ENCODE results near the gene RNASEL.

The RNASEL gene, protein sequence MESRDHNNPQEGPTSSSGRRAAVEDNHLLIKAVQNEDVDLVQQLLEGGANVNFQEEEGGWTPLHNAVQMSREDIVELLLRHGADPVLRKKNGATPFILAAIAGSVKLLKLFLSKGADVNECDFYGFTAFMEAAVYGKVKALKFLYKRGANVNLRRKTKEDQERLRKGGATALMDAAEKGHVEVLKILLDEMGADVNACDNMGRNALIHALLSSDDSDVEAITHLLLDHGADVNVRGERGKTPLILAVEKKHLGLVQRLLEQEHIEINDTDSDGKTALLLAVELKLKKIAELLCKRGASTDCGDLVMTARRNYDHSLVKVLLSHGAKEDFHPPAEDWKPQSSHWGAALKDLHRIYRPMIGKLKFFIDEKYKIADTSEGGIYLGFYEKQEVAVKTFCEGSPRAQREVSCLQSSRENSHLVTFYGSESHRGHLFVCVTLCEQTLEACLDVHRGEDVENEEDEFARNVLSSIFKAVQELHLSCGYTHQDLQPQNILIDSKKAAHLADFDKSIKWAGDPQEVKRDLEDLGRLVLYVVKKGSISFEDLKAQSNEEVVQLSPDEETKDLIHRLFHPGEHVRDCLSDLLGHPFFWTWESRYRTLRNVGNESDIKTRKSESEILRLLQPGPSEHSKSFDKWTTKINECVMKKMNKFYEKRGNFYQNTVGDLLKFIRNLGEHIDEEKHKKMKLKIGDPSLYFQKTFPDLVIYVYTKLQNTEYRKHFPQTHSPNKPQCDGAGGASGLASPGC

DNA sequence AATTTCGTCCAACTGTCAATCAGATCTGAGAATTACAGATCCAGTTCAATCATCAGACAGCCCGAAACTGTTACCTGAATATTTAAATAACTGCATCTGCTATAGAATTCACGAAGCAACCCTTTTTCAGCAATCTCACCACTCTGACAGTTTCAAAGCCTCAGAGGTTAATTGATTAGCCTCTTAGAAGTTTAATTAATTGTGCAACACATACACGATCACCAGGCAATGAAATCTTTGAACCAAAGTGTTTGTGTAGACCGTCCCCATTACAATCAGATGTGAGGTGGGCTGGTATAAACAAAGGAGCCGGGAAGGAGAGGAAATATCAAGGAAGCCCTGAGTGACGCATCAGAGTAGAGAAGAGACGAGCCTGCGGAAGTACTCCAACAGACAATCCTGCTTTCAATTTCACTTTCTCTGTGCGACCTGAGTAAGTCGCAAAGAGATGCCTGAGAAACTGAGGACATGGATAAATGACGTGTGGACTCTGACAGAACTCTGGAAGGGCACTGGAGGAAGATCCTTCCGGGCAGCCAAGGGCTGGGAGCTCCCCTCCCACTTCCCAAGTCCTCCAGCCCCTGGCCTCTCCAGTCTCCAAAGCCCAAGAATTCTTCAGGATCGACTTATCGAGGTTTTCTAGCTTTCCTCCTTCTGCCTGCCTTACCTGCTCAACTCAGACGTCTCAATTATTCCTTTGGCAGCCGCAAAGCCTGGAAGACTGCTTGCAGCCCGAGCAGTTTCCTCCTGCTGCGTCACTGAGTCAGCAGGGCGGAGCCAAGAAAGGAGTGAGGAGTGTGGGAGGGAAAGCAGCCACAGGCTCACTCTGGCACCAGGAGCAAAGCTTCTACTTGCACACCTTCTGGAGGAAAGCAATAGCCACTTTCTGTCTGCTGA, at the start of gene RNASEL:
Gene RNASEL, minus strand, starts transcription at position 757 of the 897 bp plus-strand sequence. CDS start 2,450 bp downstream, outside the sequence.
- peak; percentile 75 for DNase-seq (ENCODE audit: low read depth, low spot score)

DNA sequence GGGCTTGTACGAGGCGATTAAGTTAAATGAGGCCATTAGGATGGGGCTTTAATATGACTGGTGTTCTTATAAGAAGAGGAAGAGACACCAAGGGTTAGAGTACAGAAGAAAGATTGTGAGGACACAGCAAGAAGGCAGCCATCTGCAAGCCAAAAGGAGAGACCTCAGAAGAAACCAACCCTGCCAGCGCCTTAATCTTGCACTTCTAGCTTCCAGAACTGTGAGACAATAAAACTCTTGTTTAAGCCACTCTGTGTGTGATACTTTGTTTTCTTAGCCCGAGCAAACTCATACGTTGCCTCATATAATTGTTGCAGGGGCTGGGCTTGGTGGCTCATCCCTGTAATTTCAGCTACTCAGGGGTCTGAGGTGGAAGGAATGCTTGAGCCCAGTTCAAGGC, 48.7 kb upstream of the RNASEL start:
- DNase-seq (ENCODE audit: low read depth, low spot score): no peak
- TF ChIP-seq, protein P1, sequence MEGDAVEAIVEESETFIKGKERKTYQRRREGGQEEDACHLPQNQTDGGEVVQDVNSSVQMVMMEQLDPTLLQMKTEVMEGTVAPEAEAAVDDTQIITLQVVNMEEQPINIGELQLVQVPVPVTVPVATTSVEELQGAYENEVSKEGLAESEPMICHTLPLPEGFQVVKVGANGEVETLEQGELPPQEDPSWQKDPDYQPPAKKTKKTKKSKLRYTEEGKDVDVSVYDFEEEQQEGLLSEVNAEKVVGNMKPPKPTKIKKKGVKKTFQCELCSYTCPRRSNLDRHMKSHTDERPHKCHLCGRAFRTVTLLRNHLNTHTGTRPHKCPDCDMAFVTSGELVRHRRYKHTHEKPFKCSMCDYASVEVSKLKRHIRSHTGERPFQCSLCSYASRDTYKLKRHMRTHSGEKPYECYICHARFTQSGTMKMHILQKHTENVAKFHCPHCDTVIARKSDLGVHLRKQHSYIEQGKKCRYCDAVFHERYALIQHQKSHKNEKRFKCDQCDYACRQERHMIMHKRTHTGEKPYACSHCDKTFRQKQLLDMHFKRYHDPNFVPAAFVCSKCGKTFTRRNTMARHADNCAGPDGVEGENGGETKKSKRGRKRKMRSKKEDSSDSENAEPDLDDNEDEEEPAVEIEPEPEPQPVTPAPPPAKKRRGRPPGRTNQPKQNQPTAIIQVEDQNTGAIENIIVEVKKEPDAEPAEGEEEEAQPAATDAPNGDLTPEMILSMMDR (IDR thresholded peaks at IDR 0.05; ENCODE audit: low read depth, low read length): no peak
- in situ Hi-C loops (cut with HindIII; ENCODE audit: low sequenced_read_pairs): no loop called here
- no peak overlapping the region for H3K4me3 ChIP-seq (ENCODE audit: low read depth, low read length)

More for the DNA sequence above, at the start of gene RNASEL:
- in situ Hi-C loops (cut with HindIII; ENCODE audit: low sequenced_read_pairs): no loop called here
- H3K4me3 ChIP-seq (ENCODE audit: low read depth, low read length): peak within 1 kb of the TSS; percentile 76
- TF ChIP-seq, protein P1 (IDR thresholded peaks at IDR 0.05; ENCODE audit: low read depth, low read length): no peak

DNA sequence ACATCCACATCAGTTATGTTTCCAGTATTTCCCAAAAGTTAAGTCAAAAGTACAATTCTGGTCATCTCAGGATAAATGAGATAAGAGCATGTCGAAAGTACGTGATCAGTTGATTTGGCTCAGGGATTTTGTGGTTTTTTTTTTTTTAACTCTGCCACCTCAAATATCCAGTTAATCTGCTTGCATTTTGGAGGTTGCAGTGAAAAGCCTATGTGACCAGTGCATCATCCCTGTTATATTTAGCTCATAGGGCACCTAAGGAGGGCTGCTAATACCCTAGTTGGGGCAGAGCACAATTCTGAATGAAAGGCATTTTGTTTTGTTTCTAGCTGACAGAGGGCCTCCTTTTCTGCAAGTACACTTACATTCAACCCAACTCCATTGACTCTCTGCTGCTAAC, 46.8 kb upstream of the RNASEL start:
- no peak for DNase-seq (ENCODE audit: low read depth, low spot score)
- TF ChIP-seq, protein P1 (IDR thresholded peaks at IDR 0.05; ENCODE audit: low read depth, low read length): no peak

DNA sequence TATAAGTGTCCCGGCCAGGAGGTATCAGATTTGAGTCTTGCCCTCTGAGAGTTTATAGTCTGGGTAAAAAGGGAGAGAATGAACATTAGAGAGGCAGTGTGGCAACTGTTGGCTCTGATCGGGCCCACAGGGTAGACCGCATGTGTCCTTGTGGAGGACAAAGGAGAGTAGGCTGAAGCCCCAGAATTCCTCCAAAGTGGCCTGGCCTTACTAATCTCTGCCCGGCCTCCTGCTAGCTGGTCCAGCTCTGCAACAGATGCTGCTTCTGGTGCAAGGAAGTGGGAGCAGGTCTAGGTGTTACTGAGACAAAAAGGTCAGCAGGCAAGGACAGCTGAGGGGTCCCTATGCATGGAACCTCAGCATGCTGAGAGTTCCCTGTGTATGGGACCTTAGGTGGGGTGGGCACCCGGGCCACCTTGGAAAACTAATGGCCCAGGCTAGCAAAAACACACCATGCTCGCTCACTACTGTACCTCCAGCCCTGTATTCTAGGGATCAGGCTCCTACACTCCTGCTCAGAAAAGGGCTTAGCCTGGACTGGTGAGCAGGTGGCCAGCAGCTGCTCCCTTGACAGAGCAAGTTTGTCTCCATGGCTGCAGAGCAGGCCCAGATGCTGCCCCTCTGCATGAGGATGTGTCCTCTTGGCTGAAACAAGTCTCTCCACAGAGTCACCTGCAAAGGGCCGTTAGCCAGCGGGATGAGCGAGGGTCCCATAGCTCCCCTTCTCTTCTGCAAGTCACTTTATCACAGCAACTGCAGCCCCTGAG, 45.4 kb upstream of the RNASEL start:
- in situ Hi-C loops (cut with HindIII; ENCODE audit: low sequenced_read_pairs): no loop called here
- no peak for DNase-seq (ENCODE audit: low read depth, low spot score)
- H3K4me3 ChIP-seq (ENCODE audit: low read depth, low read length): no peak overlapping the region
- TF ChIP-seq, protein P1 (IDR thresholded peaks at IDR 0.05; ENCODE audit: low read depth, low read length): no peak

More for the DNA sequence above, 46.8 kb upstream of the RNASEL start:
- H3K4me3 ChIP-seq (ENCODE audit: low read depth, low read length): no peak overlapping the region
- in situ Hi-C loops (cut with HindIII; ENCODE audit: low sequenced_read_pairs): no loop called here

DNA sequence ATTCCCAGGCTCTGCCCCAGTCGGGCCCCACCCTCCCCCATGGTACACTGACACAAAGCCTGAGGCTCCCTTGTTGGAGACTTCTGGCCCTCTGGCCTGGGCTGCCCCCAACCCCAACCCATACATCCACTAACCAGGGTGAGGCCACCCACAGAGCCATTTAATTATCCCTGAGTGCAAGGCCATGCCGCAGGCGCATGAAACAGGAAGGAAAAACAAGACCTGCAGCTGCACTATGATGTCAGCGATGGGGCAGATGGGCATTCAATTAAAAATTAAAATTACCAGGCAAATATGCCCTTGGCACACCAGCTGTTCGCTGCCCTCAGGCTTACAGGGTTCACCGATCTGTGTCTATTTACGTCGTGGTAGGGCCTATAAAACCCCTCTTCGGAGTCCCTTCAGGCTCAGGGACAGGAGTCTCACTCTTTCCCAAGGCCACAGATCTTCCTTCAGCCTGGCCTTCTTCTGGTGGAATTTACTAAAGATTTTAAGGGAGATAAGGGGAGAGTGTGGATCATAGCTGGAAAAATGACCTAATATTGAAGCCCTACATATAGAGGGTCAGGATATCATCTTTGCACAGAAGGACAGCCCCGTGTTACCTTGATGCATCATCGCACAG, 44.7 kb upstream of the RNASEL start:
- in situ Hi-C loops (cut with HindIII; ENCODE audit: low sequenced_read_pairs): no loop called here
- H3K4me3 ChIP-seq (ENCODE audit: low read depth, low read length): no peak overlapping the region
- TF ChIP-seq, protein P1 (IDR thresholded peaks at IDR 0.05; ENCODE audit: low read depth, low read length): no peak
- DNase-seq (ENCODE audit: low read depth, low spot score): no peak

Data from astrocyte of the spinal cord (primary cell).